ENCODE results near the gene TSPEAR.

- TF ChIP-seq CTCF (IDR thresholded peaks at IDR 0.05) (no peak), POLR2A (IDR thresholded peaks at IDR 0.05) (no peak)
These were observed 102.2 kb downstream of the TSPEAR start for GRCh38 chr21:44609193-44609592.
